GM12892 (cell line): ENCODE data around the gene KCNT1.

Source experiments
- POLR2A ChIP-seq: IDR thresholded peaks from 2 replicates; pipeline ENCODE4 v1.6.1; 2011; ENCODE audit warnings: low read depth, low read length, control low read depth
- POLR2AphosphoS5 ChIP-seq: IDR thresholded peaks from 2 replicates; pipeline ENCODE4 v1.6.1; 2011; ENCODE audit warnings: low read depth, low read length, control low read depth
- TAF1 ChIP-seq: IDR thresholded peaks from 2 replicates; pipeline ENCODE4 v1.6.1; 2011; ENCODE audit warnings: low read depth, mild to moderate bottlenecking, control low read depth, low read length, borderline replicate concordance

GRCh38 chr9:135673941-135674340 is 28.0 kb upstream of the KCNT1 start:
- TF ChIP-seq POLR2A (no peak), TAF1 (no peak), POLR2AphosphoS5 (no peak)
